GM21515 (cell line): ENCODE measurements around the gene IGFL2.
"Not testable (repeated sequence)": the region's sequence is repeated elsewhere in the genome, so short reads cannot be mapped to it uniquely, and the experiment has no call there.

Source experiments
- ATAC-seq: cut with Tn5 transposase; IDR thresholded peaks from one replicate; pipeline ENCODE4 v1.9.1; 2021; ENCODE audit not compliant: unreplicated experiment

IGFL2 gene

DNA sequence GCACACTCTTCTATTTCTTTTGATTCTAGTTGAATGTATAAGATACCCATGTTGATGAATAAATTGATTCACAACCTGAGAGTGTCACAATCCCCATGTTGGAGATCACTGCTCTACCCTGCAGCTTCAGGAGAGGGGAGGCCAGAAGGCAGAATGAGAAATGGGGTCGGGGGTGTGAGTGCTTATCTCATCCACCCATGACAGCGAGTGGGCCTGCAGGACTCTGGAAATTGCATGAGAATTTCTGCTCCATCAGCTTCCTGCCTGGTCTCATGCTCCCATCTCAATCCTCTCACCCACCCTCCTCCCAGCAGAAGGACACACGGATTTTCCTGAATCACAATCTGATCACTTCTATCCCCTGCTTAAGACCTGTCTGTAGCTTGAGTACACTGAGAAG lies 58.6 kb downstream of the IGFL2 start:
- no peak for ATAC-seq

GRCh38 chr19:46207858-46208257 lies 59.8 kb downstream of the IGFL2 start:
- not testable (repeated sequence) for ATAC-seq

- no peak for ATAC-seq
Observed at GRCh38 chr19:46209051-46209450, 61.0 kb downstream of the IGFL2 start.

DNA sequence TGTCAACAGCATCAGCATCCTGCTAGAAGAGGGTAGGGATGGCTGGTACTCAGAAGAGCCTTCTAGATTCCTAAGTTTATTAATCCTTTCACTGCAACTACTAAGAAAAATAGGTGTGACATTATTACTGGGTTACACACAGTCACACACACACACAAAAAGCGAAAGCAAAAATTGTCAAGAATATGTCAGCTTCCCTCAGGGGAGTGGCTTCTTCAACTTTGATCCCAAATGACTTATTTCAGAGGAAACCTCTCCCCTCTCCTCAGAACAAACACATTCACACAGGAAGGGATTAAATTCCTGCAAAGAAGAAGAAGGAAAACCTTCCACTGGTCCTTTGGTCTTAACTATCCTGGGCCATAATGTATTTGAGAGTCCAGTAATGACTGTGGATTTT lies 61.4 kb downstream of the IGFL2 start:
- ATAC-seq: no peak

- ATAC-seq: no peak
Observed at GRCh38 chr19:46210669-46211068, 62.6 kb downstream of the IGFL2 start.
